ENCODE measurements around the gene TSPO2. TPM values are rescaled to one million over a fixed set of nuclear protein-coding genes. Genes with fewer than 3 reads are reported as not detected.

TSPO2 gene
- total and polyA plus RNA-seq, 2 of the 13 experiments (the other 11 are each of a cell fraction or from before 2014, with no cell fraction given): 0.55 TPM; not detected in 1

GRCh38 chr6:41027799-41028560, 14.3 kb upstream of the TSPO2 start (continued):
- TF ChIP-seq, protein P1, sequence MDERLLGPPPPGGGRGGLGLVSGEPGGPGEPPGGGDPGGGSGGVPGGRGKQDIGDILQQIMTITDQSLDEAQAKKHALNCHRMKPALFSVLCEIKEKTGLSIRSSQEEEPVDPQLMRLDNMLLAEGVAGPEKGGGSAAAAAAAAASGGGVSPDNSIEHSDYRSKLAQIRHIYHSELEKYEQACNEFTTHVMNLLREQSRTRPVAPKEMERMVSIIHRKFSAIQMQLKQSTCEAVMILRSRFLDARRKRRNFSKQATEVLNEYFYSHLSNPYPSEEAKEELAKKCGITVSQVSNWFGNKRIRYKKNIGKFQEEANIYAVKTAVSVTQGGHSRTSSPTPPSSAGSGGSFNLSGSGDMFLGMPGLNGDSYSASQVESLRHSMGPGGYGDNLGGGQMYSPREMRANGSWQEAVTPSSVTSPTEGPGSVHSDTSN (CRISPR knock-in tag; IDR thresholded peaks at IDR 0.05): no peak
- peak; percentile 85 for TF ChIP-seq AKAP8 (CRISPR knock-in tag; IDR thresholded peaks at IDR 0.05)
- no peak for TF ChIP-seq SMARCC2 (IDR thresholded peaks at IDR 0.05)
- no peak for TF ChIP-seq FLYWCH1 (CRISPR knock-in tag; IDR thresholded peaks at IDR 0.05)
- no peak for TF ChIP-seq ZNF44 (CRISPR knock-in tag; IDR thresholded peaks at IDR 0.05)
- TF ChIP-seq HES4 (CRISPR knock-in tag; IDR thresholded peaks at IDR 0.05; ENCODE audit: borderline replicate concordance): no peak
- no peak for TF ChIP-seq JUNB (CRISPR knock-in tag; IDR thresholded peaks at IDR 0.05; ENCODE audit: borderline replicate concordance)
- TF ChIP-seq, protein P2, sequence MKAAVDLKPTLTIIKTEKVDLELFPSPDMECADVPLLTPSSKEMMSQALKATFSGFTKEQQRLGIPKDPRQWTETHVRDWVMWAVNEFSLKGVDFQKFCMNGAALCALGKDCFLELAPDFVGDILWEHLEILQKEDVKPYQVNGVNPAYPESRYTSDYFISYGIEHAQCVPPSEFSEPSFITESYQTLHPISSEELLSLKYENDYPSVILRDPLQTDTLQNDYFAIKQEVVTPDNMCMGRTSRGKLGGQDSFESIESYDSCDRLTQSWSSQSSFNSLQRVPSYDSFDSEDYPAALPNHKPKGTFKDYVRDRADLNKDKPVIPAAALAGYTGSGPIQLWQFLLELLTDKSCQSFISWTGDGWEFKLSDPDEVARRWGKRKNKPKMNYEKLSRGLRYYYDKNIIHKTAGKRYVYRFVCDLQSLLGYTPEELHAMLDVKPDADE (CRISPR knock-in tag; IDR thresholded peaks at IDR 0.05): no peak
- peak; percentile 33; the same call in 1 of the 2 replicates for TF ChIP-seq EEA1 (CRISPR knock-in tag; IDR thresholded peaks at IDR 0.05; ENCODE audit: borderline replicate concordance)
- peak; percentile 91 for TF ChIP-seq ZNF547 (CRISPR knock-in tag; IDR thresholded peaks at IDR 0.05)
- TF ChIP-seq SIX1 (CRISPR knock-in tag; IDR thresholded peaks at IDR 0.05; ENCODE audit: borderline replicate concordance): 0 out of 2 replicates have a peak, but pooled peaks have one; percentile 14
- no peak for TF ChIP-seq ZNF3 (CRISPR knock-in tag; IDR thresholded peaks at IDR 0.05)
- 0 out of 2 replicates have a peak, but pooled peaks have one; percentile 32 for TF ChIP-seq ZSCAN31 (CRISPR knock-in tag; IDR thresholded peaks at IDR 0.05; ENCODE audit: low read depth)
- TF ChIP-seq ZNF10 (CRISPR knock-in tag; IDR thresholded peaks at IDR 0.05; ENCODE audit: borderline replicate concordance, low read depth): no peak
- TF ChIP-seq, protein P3, sequence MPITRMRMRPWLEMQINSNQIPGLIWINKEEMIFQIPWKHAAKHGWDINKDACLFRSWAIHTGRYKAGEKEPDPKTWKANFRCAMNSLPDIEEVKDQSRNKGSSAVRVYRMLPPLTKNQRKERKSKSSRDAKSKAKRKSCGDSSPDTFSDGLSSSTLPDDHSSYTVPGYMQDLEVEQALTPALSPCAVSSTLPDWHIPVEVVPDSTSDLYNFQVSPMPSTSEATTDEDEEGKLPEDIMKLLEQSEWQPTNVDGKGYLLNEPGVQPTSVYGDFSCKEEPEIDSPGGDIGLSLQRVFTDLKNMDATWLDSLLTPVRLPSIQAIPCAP (CRISPR knock-in tag; IDR thresholded peaks at IDR 0.05; ENCODE audit: low read depth): no peak
- TF ChIP-seq ATRX (CRISPR knock-in tag; IDR thresholded peaks at IDR 0.05; ENCODE audit: borderline replicate concordance): no peak
- 0 out of 2 replicates have a peak, but pooled peaks have one; percentile 42 for TF ChIP-seq SETDB1 (CRISPR knock-in tag; IDR thresholded peaks at IDR 0.05; ENCODE audit: borderline replicate concordance)
- TF ChIP-seq, protein P4, sequence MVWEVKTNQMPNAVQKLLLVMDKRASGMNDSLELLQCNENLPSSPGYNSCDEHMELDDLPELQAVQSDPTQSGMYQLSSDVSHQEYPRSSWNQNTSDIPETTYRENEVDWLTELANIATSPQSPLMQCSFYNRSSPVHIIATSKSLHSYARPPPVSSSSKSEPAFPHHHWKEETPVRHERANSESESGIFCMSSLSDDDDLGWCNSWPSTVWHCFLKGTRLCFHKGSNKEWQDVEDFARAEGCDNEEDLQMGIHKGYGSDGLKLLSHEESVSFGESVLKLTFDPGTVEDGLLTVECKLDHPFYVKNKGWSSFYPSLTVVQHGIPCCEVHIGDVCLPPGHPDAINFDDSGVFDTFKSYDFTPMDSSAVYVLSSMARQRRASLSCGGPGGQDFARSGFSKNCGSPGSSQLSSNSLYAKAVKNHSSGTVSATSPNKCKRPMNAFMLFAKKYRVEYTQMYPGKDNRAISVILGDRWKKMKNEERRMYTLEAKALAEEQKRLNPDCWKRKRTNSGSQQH (CRISPR knock-in tag; IDR thresholded peaks at IDR 0.05; ENCODE audit: low read depth): no peak
- TF ChIP-seq NR2F2 (IDR thresholded peaks at IDR 0.05; ENCODE audit: borderline replicate concordance, low read depth): no peak
- no peak for TF ChIP-seq MLXIP (CRISPR knock-in tag; IDR thresholded peaks at IDR 0.05; ENCODE audit: borderline replicate concordance)
- 0 out of 2 replicates have a peak, but pooled peaks have one; percentile 47 for TF ChIP-seq ZNF749 (CRISPR knock-in tag; IDR thresholded peaks at IDR 0.05; ENCODE audit: borderline replicate concordance)
- no peak for TF ChIP-seq FIP1L1 (IDR thresholded peaks at IDR 0.05; ENCODE audit: borderline replicate concordance, insufficient read depth, low read depth, low read length)

Data from HepG2 (cell line).